HG02678 (cell line): ENCODE data around the gene DGKI.

Source experiments
- ATAC-seq: cut with Tn5 transposase; IDR thresholded peaks from one replicate; pipeline ENCODE4 v1.9.1; 2021; ENCODE audit warnings: mild to moderate bottlenecking, moderate library complexity; ENCODE audit not compliant: unreplicated experiment

Gene DGKI

DNA sequence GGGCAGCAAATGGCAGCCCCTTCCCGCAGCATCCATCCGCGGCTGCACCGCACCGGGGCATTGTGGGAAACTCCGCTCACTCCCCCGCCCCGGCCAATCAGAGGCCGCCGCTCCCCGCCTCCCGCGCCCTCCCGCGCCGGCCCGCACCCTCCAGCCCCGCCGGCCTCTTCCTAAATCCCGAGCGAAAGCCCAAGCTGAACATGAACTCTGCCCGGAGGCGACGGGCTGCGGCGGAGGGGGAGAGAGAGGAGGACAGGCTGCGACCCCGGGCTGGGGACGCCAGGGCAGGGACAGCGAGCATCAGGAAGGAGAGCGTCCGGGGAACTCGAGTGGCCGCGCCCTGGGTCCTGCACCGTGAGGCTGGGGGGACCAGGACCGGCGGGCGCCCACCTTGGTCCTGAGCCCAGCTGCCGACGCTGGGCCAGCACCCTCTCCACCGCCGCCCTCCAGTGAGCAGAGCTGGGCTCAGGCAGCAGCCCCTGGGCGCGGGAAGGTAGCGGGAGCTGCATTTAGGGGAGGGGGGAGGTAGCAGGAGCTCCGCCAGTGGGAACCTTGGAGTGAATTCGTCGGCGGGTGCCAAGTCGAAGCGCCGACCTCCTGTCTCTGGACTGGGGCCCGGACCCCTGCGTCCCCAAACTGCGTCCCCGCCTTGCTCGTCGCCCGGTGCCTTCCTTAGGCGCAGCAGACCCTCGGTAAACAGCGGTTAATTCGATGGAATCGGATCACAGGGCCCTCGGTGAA is at the start of gene DGKI:
DGKI (minus strand) TSS at position 148 of the 741 bp plus-strand sequence.
- ATAC-seq = peak; percentile 47

GRCh38 chr7:137895301-137896221 is 48.8 kb upstream of the DGKI start:
- peak; percentile 70 for ATAC-seq

DNA sequence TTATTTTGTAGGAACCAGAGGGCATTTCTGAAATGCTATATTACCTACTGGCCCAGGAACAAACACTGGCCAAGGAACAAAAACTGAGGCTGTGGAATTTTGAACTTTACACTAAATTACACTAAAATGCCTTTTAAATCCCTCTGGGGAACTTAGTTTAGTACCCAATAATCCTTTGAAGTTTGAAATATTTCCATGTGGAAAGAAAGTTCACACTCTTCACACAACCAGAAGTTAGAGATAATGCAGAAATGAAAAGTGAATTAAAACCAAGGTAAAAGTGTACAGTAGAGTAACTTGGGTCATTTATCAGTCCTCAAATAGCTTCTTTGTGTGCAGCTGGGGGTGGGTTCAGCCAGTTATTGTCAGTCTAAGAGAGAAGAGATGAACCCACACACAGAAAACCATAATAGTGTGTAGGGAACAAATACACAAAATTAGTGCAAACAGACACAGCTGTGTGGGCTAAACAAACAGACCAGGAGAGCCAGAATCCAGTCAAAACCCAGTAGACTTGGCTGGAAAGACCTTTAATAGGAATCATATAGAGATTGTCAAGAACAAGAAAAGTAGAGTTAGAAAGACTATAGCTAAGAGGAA is 46.5 kb upstream of the DGKI start:
- no peak for ATAC-seq

- ATAC-seq = no peak
Observed at GRCh38 chr7:137891016-137891655, 44.4 kb upstream of the DGKI start.

DNA sequence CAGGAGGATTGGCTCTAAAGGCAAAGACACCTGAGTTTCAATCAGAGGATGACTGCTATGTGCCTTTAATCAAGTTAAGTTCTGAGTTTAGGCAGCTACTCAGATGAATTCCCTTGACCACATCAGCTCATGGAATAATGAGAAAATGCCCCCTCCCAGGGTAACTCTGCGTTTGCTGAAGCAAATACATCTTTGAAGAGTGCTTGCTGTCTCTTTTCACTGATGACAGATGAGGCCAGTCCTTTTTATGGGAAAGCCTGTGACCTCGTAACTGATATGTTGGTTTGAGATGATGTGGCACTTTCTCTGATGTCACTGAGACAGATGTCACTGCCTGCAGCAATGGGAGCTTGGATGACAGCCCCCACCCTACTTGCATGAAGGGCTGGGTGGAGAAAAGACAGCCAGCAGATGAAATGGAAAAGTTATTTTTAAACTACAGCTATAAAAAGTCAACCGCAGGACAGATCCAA is 43.7 kb upstream of the DGKI start:
- ATAC-seq = no peak

DNA sequence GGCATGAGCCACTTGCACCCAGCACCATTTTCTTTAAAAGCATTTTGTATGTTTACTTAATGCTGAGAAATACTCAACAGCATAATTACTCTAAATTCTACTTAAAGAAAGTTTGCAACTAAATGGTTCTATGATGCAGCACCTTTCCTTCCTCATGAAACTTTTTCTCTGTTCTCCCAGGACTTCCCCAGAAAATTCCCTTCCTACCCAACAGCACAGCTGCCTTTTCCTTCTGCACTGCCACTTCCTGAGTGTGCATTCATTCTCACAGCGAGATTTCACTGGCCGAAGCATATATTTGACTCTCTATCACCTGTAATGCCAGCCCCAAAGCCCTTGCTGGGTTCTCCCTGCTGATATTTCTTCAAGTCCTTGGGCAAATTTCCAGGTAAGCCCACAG is 41.5 kb upstream of the DGKI start:
- no peak for ATAC-seq

DNA sequence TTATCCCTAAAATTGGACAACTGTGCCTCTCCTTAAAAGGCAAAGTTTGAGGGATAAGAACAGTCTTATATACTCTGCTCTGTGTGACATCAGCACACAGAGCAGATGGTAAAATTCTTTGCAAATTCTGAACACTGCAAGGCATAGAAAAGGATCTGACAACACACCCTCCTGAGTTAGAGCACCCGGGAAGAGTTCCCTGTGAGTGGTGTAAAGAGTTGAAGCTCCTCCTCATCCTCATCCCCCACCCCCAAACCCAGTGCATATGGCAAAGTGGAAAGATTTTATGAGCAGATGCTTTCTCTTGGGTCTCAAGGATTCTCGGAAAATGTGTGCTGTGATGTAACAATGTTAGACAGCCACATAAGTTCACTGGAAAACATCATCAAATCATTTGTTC is 40.0 kb upstream of the DGKI start:
- no peak for ATAC-seq

DNA sequence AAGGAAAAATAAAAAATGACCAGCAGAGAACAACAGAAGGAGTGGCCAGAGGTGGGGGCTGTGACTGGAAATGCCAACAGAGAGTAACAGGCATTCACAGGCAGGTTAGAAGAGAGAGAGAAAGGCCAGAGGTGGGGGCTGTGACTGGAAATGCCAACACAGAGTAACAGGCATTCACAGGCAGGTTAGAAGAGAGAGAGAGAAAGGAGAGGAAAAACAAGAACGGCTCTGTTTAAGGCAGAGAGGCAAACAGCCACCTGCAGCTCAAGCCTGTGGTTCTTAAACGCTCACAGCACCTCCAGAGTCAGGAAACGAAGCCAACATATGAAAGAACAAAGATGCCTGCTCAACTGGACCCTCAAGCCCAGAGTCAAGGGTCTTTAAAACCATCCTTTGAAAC is 39.5 kb upstream of the DGKI start:
- ATAC-seq = no peak

- ATAC-seq = no peak
Observed at GRCh38 chr7:137885678-137886077, 38.9 kb upstream of the DGKI start.

DNA sequence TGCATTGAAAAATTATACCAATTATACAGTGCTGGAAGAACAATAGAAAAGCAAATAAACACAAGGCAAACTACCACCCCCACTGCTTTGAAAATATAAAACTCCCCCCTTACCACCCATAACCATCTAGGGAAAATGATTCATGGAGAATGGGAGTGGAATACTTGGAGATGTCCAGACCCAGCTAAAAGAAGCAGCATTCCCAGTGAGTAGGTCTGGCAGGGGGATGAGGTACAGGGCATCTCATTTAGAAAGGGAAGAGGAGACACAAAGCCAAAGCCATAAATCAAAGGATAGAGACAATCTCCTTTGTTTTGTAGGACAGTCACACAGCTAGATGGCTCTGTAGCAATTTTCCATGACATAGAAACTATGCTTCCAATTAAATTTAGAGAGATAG is 36.0 kb upstream of the DGKI start:
- no peak for ATAC-seq

DNA sequence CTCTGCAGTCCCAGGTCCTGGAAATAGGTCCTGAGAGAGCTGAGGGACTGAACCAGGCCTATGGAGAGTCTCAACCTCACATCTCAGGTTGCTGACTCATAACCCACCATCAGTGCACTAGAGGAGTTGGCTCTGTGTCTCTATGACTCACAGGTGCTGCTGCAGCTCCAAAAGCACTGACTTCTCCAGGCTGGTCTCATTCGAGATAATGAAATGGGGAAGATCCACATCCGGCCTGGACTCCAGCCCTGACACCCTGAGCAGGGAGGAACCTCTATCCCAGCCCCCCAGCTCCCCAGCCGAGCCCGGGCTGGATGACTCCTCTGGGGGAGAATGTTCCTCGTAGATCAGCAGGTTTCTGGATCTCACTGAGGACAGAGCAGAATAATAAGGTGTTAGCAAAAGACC is 35.5 kb upstream of the DGKI start:
- ATAC-seq = peak; percentile 83

- no peak for ATAC-seq
Observed at GRCh38 chr7:137881607-137882260, 35.0 kb upstream of the DGKI start.

- ATAC-seq = no peak
Observed at GRCh38 chr7:137880432-137880831, 33.7 kb upstream of the DGKI start.

GRCh38 chr7:137879357-137880158 is 32.8 kb upstream of the DGKI start:
- peak; percentile 43 for ATAC-seq

- no peak for ATAC-seq
Observed at GRCh38 chr7:137878333-137878961, 31.7 kb upstream of the DGKI start.

DNA sequence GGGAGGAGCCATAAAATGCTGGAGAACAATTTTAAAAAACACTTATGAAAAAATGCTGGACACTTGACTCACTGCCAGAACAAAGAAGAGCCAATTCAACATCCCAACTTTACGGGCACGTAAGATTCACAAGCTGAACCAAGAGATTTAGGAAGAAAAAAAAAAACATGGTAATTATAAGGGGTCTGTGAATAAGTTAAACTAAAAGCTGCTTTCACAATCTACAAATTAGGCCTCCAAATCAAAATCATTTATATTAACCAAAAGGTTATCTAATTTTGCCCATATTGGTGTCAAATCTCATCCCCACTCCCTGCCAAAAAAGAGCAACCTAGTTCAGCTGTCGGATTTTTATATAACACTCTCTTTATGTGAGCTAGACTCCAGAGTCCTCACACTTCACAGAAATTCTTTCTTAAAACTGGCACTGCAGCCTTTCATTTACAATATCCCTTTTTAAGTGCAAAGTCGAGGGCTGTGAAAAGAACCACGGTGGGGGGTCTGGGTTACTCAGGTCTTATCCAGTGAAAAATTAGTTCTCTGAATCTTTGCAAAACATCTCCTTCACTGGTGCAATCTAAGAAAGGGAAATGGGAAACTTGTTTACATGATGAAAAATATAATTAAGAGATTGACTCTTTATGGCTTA is 30.4 kb upstream of the DGKI start:
- no peak for ATAC-seq

- no peak for ATAC-seq
Observed at GRCh38 chr7:137875746-137876145, 29.0 kb upstream of the DGKI start.

- no peak for ATAC-seq
Observed at GRCh38 chr7:137873979-137874777, 27.4 kb upstream of the DGKI start.
